ENCODE measurements around the gene TET1. TPM values are rescaled to one million over a fixed set of nuclear protein-coding genes. Genes with fewer than 3 reads are reported as not detected.

Gene TET1
- total RNA-seq, 1 experiment from 2014 or later: 2.7 TPM

DNA sequence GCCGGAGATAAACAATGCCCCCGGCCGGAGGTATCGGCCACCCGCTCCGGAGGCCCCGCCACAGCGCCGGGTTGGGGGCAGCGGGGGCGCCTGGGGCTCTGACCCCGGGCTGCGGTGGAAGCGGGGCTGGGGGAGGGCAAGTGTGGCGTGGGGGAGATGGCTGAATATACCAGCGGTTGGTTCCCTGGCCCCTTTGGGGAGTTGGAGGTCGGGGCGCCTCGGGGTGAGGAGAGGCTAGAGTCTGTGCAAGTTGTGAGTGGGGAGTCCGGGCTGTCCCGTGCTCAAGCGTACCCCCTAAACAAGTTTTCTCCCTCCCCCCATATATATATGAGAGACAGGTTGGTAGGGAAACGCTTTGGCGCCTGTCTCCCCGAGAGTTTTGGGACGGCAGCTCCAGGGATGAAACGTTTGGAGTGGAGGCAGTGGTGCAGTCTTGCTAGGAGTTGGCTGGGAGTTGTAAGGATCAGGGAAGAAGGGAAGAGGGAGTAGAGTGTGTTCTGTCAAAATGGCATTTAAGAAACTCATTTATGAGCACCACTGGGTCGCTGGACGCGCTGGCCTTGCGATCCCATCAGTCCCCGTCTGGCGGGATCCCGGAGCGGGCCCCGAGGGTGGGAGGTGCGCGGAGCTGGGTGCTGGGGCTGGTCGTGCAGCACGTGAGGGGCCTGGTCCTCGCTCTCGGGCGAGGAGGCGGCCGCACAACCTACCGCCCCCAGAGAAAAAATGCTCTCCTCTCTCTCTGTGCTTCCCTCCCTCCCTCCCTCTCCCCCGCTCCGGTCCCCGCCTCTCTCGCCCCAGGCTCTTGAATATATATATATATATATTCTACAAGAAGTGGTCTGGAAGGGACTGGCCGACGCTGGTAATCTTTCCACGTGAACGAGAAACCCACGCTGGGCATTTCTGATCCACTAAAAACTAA lies 1.1 kb downstream of the TET1 start:
- Histone ChIP-seq H3K36me3 (ENCODE audit: control insufficient read depth in 1 of 2, insufficient read depth in 2 of 2, low read length in 2 of 2) (no peaks in the 10 kb centered on the region), H3K9me3 (ENCODE audit: control insufficient read depth in 1 of 2, insufficient read depth in 1 of 2, low read depth in 1 of 2, low read length in 2 of 2) (no peaks in the 10 kb centered on the region), H3K9ac (ENCODE audit: low read length) (peak overlapping the region; percentile 76), H4K20me1 (ENCODE audit: insufficient read depth) (no peaks in the 10 kb centered on the region), H3K4me2 (ENCODE audit: low read length) (peak overlapping the region; percentile 87), H2AFZ (ENCODE audit: low read depth, low read length, poor library complexity, severe bottlenecking) (no peak overlapping the region), H3K4me1 (ENCODE audit: control insufficient read depth in 1 of 2, insufficient read depth in 2 of 2, low read length in 2 of 2) (peaks cover 0 to 13% of the 10 kb centered on the region in 2 experiments; a peak in 2 of 4 replicates), H3K27me3 (ENCODE audit: insufficient read depth, low read length) (no peaks in the 10 kb centered on the region), H3K9me2 (ENCODE audit: insufficient read depth) (no peaks in the 10 kb centered on the region), H3K27ac (ENCODE audit: low read depth, low read length) (peak overlapping the region; percentile 61; the same call in 1 of the 2 replicates), H3K4me3 (replicated peaks in 1 of 2; ENCODE audit: low read depth in 1 of 2, low read length in 2 of 2) (peak overlapping the region; percentile 68 to 82), H3K79me2 (ENCODE audit: insufficient read depth, low read length) (no peaks in the 10 kb centered on the region)
- no peak for TF ChIP-seq EZH2 (IDR thresholded peaks at IDR 0.05)
- RAD21 ChIA-PET (ENCODE audit: low non-redundant PET in 1 of 2, low total read pairs in 2 of 2, uncharacterized antibody in 2 of 2, unreplicated experiment in 2 of 2): no interaction called here
- intact Hi-C loops (cut with micrococcal nuclease): loop anchor here (1.0 kb wide), 1 partner anchor 39 kb away; no protein-coding TSS in a partner anchor
- CTCF ChIA-PET: no interaction called here
- POLR2A ChIA-PET: interaction anchor here (2.5 kb wide), 1 partner anchor 39 kb away, joined by 12 read pairs; no protein-coding TSS in a partner anchor
- BruUV-seq (replicated peaks): no TSS peak
- peak; percentile 32 for ATAC-seq
- no peak for DNase-seq (ENCODE audit: low read depth, low spot score)

DNA sequence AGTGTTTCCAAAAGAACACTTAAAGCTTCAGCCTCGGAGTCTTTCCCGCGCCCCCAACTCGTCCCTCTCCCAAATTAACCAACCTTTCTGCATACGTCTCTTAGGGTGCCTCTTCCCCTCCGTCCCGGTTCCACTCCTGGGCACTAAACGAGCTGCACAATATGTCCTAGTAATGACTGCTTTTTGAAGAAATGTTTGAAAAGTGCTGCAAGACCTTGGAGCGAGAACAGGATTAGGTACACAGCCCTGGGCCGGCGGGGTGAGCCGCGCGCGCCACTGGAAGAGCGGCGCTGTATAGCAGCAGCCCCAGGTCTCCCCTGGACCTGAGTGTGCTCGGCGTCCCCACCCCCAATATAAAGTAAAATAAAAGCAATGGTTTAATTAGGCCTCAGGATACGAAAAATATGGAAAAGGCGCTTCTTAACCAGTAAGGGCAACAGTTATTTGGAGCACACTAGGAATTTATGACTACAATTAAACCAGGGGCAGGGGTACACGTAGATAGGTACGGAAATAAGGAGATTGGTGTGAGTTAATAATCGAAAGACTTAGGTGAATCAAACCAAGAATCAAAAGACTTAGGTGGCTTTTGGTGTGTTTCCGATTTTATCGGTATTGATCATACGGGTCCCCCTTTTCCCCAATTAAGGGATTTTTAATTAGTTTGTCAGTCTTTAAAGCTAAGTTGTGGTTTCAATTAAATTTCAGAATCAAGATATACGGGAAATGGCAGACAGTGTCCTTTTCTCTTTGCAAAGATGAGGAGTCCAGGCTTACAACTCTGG lies 1.9 kb downstream of the TET1 start:
- ATAC-seq (no peak), DNase-seq (ENCODE audit: low read depth, low spot score) (no peak)
- H3K4me2 ChIP-seq (ENCODE audit: low read length): no peak overlapping the region
- BruUV-seq (replicated peaks): TSS peak; percentile 36
- H3K9me3 ChIP-seq (ENCODE audit: control insufficient read depth in 1 of 2, insufficient read depth in 1 of 2, low read depth in 1 of 2, low read length in 2 of 2): no peaks in the 10 kb centered on the region
- H3K79me2 ChIP-seq (ENCODE audit: insufficient read depth, low read length): no peaks in the 10 kb centered on the region
- no peak overlapping the region for H3K4me3 ChIP-seq (replicated peaks in 1 of 2; ENCODE audit: low read depth in 1 of 2, low read length in 2 of 2)
- no peaks in the 10 kb centered on the region for H4K20me1 ChIP-seq (ENCODE audit: insufficient read depth)
- H2AFZ ChIP-seq (ENCODE audit: low read depth, low read length, poor library complexity, severe bottlenecking): no peak overlapping the region
- H3K36me3 ChIP-seq (ENCODE audit: control insufficient read depth in 1 of 2, insufficient read depth in 2 of 2, low read length in 2 of 2): no peaks in the 10 kb centered on the region
- H3K9ac ChIP-seq (ENCODE audit: low read length): no peak overlapping the region
- no peak overlapping the region for H3K27ac ChIP-seq (ENCODE audit: low read depth, low read length)
- peaks cover 0 to 13% of the 10 kb centered on the region in 2 experiments; a peak in 2 of 4 replicates for H3K4me1 ChIP-seq (ENCODE audit: control insufficient read depth in 1 of 2, insufficient read depth in 2 of 2, low read length in 2 of 2)
- ChIA-PET POLR2A (no interaction called here), RAD21 (ENCODE audit: low non-redundant PET in 1 of 2, low total read pairs in 2 of 2, uncharacterized antibody in 2 of 2, unreplicated experiment in 2 of 2) (no interaction called here), CTCF (no interaction called here)
- H3K27me3 ChIP-seq (ENCODE audit: insufficient read depth, low read length): no peaks in the 10 kb centered on the region
- no peaks in the 10 kb centered on the region for H3K9me2 ChIP-seq (ENCODE audit: insufficient read depth)
- intact Hi-C loops (cut with micrococcal nuclease): no loop called here
- TF ChIP-seq CEBPB (IDR thresholded peaks at IDR 0.05; ENCODE audit: low read depth) (no peak), CTCF (IDR thresholded peaks at IDR 0.05 in 2 of 3, conservative IDR thresholded peaks at IDR 0.05 in 1 of 3; ENCODE audit: borderline replicate concordance in 1 of 3, insufficient read depth in 1 of 3, low read depth in 2 of 3, low read length in 2 of 3) (no peak), SP1 (IDR thresholded peaks at IDR 0.05; ENCODE audit: low read depth) (no peak), EZH2phosphoT487 (IDR thresholded peaks at IDR 0.05; ENCODE audit: borderline replicate concordance) (no peak), ZNF274 (IDR thresholded peaks at IDR 0.05; ENCODE audit: low read depth, low read length) (no peak), FOSL1 (IDR thresholded peaks at IDR 0.05; ENCODE audit: low read depth) (no peak), YY1 (IDR thresholded peaks at IDR 0.05; ENCODE audit: extremely low read depth, insufficient replicate concordance, low read depth, low read length) (no peak), SIN3A (IDR thresholded peaks at IDR 0.05; ENCODE audit: low read depth) (no peak), JUND (IDR thresholded peaks at IDR 0.05) (no peak), POLR2AphosphoS5 (IDR thresholded peaks at IDR 0.05; ENCODE audit: low read depth, low read length) (no peak)
- TF ChIP-seq, protein P1, sequence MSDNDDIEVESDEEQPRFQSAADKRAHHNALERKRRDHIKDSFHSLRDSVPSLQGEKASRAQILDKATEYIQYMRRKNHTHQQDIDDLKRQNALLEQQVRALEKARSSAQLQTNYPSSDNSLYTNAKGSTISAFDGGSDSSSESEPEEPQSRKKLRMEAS (IDR thresholded peaks at IDR 0.05): no peak
- TF ChIP-seq, protein P2, sequence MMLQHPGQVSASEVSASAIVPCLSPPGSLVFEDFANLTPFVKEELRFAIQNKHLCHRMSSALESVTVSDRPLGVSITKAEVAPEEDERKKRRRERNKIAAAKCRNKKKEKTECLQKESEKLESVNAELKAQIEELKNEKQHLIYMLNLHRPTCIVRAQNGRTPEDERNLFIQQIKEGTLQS (IDR thresholded peaks at IDR 0.05): no peak

Measured in HCT116 (cell line).